Erythroblast (primary cell): ENCODE data around the gene RGCC.

Experiments
- GATA1 ChIP-seq: IDR thresholded peaks from 2 replicates; pipeline ENCODE4 v1.6.1; 2011; ENCODE audit warnings: low read depth, mild to moderate bottlenecking, control low read depth, low read length, moderate library complexity
- POLR2A ChIP-seq: IDR thresholded peaks from 2 replicates; pipeline ENCODE4 v1.6.1; 2011; ENCODE audit warnings: mild to moderate bottlenecking, low read length

DNA sequence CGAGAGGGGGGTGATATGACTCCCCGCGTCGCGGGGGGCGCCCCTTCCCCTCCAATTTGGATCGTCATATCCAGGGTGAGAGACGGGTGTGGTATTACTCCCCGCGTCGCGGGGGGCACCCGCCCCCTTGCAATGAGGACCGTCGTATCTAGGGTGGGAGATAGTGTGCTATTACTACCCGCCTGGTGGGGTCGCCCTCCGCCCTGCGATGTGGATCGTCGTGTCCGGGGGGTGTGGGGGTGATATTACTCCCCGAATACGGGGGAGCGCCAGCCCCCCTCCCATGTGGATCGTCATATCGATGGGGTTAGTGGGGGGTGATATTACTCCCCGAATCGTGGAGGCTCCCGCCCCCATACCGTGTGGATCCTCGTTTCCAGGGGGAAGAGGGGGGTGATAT lies 29.2 kb upstream of the RGCC start:
- TF ChIP-seq POLR2A, result no peak
- no peak for TF ChIP-seq GATA1
